Spinal cord (tissue), 10 donors: Measurements from ENCODE around the gene TUBB3. TPM values are rescaled to one million over a fixed set of nuclear protein-coding genes. Genes with fewer than 3 reads are reported as not detected.
"Not testable (repeated sequence)": the region's sequence is repeated elsewhere in the genome, so short reads cannot be mapped to it uniquely, and the experiment has no call there.

Experiments
- DNase-seq, 6 donors: peaks; one replicate each; pipeline versions ENCODE4 v3.0.0 to v3.0.0-alpha.2; 2013 to 2015; ENCODE audit warnings: low spot score in 6 of 6, low read depth in 4 of 6
- H3K27ac ChIP-seq: one replicate; pipeline ENCODE4 v1.5.1; 2013; ENCODE audit warnings: low read depth, low read length, control low read depth
- H3K27me3 ChIP-seq: one replicate; pipeline ENCODE4 v1.6.1; 2013; ENCODE audit warnings: low read length; ENCODE audit not compliant: control insufficient read depth, insufficient read depth
- H3K36me3 ChIP-seq: one replicate; pipeline ENCODE4 v1.6.1; 2013; ENCODE audit warnings: low read length; ENCODE audit not compliant: control insufficient read depth, insufficient read depth
- H3K4me1 ChIP-seq: one replicate; pipeline ENCODE4 v1.6.1; 2013; ENCODE audit warnings: low read length; ENCODE audit not compliant: control insufficient read depth, insufficient read depth
- H3K4me3 ChIP-seq: one replicate; pipeline ENCODE4 v1.5.1; 2013; ENCODE audit warnings: low read depth, low read length, control low read depth
- H3K9me3 ChIP-seq: one replicate; pipeline ENCODE4 v1.6.1; 2013; ENCODE audit warnings: low read length; ENCODE audit not compliant: control insufficient read depth, insufficient read depth
- WGBS: methylation state at CpG from one replicate; pipeline ENCODE4 v1.1.5; 2013; ENCODE audit warnings: missing lambda C conversion rate; ENCODE audit not compliant: insufficient coverage; 5-methylcytosine and 5-hydroxymethylcytosine counted together
- long read RNA-seq, 4 donors: transcript quantifications; one replicate each; lab custom pipeline, GENCODE V29; 2026
- polyA plus RNA-seq, 2 donors: library from polyadenylated mRNA; unstranded; fragments of 120-200 nt; gene quantifications; one replicate each; pipeline ENCODE4 v1.2.1, GENCODE V29; 2013; ENCODE audit not compliant: insufficient read length in 2 of 2
- total RNA-seq, 2 donors: library from RNA; depleted of rRNA in 1 of 2; stranded (reverse); fragments of 120-200 nt in 1 of 2; fragments of >200 nt in 1 of 2; gene quantifications; one replicate each; pipeline versions ENCODE4 v1.2.3 to v1.2.4, GENCODE V29; 2013 to 2014
- donor health status: healthy.

The TUBB3 gene
- total RNA-seq (100 to 1,000 TPM; 309 to 607 TPM), polyA plus RNA-seq (1,000 to 10,000 TPM; 1,077 to 1,105 TPM)
- long read RNA-seq, donor 1, transcript TUBB3-201 (4 exons, 1,769 nt) = major isoform, 197 of 209 reads
- long read RNA-seq, donor 1, partial matches to known transcripts = 9 of 209 reads
- long read RNA-seq, donor 1, other reads (novel, unspliced or antisense) = 0 of 209 reads
- long read RNA-seq, donor 2, transcript TUBB3-201 (4 exons, 1,769 nt) = major isoform, 53 of 54 reads
- long read RNA-seq, donor 2, partial matches to known transcripts = 0 of 54 reads
- long read RNA-seq, donor 2, other reads (novel, unspliced or antisense) = 0 of 54 reads
- long read RNA-seq, donor 3, transcript TUBB3-201 (4 exons, 1,769 nt) = major isoform, 61 of 63 reads
- long read RNA-seq, donor 3, partial matches to known transcripts = 0 of 63 reads
- long read RNA-seq, donor 3, other reads (novel, unspliced or antisense) = 0 of 63 reads
- long read RNA-seq, donor 4, partial matches to known transcripts = 0 of 2 reads
- long read RNA-seq, donor 4, other reads (novel, unspliced or antisense) = 0 of 2 reads

DNA sequence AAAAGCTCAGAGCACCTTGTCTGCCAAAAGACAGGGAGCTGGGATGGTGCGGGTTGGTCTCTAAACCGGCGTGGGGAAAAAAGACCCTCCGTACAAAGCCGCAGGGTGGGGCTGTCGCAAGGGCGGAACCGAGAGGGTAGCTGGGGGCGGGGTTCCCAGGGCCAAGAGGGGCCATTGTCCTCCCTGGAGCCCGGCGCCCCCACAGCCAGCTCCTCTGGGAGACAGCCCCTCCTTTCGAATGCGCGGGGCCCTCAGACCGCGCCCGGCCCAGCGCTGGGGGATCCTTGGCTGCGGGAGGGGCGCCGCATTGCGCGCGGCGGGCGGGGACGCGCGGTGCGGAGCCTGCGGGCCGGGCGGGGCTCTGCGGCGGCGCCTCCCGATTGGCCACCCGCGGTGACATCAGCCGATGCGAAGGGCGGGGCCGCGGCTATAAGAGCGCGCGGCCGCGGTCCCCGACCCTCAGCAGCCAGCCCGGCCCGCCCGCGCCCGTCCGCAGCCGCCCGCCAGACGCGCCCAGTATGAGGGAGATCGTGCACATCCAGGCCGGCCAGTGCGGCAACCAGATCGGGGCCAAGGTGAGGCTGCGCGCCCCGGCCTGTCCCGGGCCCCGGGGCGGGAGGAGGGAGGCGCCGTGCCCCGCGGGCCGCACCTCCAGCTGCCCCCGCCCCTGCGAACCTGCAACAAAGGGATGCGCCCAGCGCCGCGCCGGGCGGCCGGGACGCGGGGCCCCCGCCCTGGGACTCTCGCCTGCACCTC is at the start of gene TUBB3:
Gene TUBB3 (plus strand): TSS at position 459 of the 756 bp plus-strand sequence. CDS start 60 bp downstream, at position 519.
- Histone ChIP-seq H3K36me3 (peaks cover 16% of the 10 kb centered on the region), H3K4me1 (peaks cover 84% of the 10 kb centered on the region), H3K27ac (peak within 1 kb of the TSS; percentile 86), H3K4me3 (peak within 1 kb of the TSS; percentile 77), H3K27me3 (peaks cover 2% of the 10 kb centered on the region), H3K9me3 (no peaks in the 10 kb centered on the region)
- under 1% methylated on average over 88 of the region's 88 CpGs for WGBS
- DNase-seq = peak in 5 of 6 donors; percentile 73 to 97 (median 83)

DNA sequence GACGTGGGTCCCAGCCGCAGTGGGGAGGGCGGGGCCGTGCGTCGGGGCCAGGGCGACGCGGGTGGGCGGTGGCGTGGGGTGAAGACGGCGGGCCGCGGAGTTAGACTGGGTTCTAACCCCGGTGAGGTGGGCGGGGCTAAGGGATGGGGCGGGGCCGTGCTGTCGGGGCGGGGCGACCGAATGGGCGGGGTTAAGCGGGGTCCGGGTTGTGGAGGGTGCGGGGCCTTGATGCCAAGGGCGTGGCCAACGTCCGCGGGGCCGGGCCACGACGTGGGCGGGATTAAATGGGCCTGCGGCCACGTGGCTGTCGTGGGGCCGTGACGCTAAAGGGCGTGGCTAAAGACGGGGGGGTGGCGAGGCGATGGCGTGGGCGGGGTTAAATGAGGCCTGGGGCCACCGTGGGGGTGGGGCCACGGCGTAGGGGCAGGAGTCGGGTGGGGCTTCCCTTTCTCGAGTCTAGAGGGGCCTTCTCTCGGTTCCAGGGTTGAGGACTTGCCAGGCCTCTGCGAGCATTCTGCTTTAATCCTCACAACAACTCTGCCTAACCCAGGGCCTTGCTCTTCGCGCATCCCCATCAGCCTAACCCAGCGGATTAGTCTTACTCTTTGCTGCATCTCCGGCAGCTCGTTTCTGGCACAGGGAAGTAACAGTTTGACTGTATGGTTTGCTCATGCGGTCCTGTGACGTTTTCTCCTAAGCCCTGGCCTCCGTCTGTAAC is 49.0 kb upstream of the TUBB3 start:
- no peaks in the 10 kb centered on the region for H3K27me3 ChIP-seq
- under 1% methylated on average over 58 of the region's 61 CpGs for WGBS
- peaks cover 21% of the 10 kb centered on the region for H3K4me1 ChIP-seq
- peak overlapping the region; percentile 100 for H3K27ac ChIP-seq
- no peaks in the 10 kb centered on the region for H3K9me3 ChIP-seq
- peak overlapping the region; percentile 93 for H3K4me3 ChIP-seq
- peaks cover 38% of the 10 kb centered on the region for H3K36me3 ChIP-seq
- peak; percentile 77 to 97 (median 88) for DNase-seq

- peaks cover 61% of the 10 kb centered on the region for H3K36me3 ChIP-seq
- 94% methylated on average over 17 of the region's 28 CpGs for WGBS
- not testable (repeated sequence) for H3K27me3 ChIP-seq, H3K4me3 ChIP-seq, H3K4me1 ChIP-seq, DNase-seq, H3K27ac ChIP-seq, H3K9me3 ChIP-seq
Observed at GRCh38 chr16:89879123-89879522, 44.0 kb upstream of the TUBB3 start.

DNA sequence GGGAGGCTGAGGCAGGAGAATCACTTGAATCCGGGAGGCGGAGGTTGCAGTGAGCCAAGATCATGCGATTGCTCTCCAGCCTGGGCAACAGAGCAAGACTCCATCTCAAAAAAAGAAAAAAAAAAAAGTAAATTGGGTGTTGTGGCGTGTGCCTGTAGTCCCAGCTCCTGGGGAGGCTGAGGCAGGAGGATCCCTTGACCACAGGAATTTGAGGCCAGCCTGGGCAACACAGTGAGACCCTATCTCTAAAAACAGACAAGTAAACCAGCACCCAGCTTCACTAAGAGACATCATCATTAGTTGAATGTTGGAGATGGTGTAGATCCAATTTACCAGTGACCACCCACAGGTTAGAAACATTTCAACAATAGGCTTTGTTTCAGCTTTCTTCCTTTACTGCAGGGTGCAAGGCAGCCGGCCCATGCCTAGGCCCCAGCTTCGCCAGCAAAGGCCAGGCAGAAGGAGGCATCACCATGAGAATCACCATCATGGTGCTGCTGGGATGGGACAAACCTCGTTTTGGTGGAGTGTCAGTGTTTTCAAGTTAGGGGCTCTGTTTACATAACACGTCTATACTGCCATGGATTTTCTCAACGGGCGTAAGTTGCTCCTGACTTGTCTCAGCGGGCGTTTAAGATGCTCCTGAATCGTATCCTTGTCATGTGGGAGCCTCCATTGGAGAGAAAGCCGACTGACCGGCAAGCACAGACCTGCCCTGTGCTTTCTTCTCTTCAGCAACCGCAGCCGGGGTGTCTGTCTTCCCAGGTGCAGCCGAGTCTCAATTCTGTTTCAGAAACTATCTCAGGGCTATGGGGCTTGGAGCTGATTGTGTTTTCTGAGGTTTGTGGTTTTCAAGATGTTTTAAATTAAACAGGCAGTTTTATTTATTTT is 42.4 kb upstream of the TUBB3 start:
- Histone ChIP-seq H3K4me3 (no peak overlapping the region), H3K36me3 (peaks cover 72% of the 10 kb centered on the region), H3K27ac (no peak overlapping the region), H3K27me3 (no peaks in the 10 kb centered on the region), H3K4me1 (no peaks in the 10 kb centered on the region), H3K9me3 (no peaks in the 10 kb centered on the region)
- DNase-seq = no peak
- WGBS = 91% methylated on average over 16 of the region's 18 CpGs

- Histone ChIP-seq H3K9me3 (no peaks in the 10 kb centered on the region), H3K4me1 (no peaks in the 10 kb centered on the region), H3K27ac (no peak overlapping the region), H3K36me3 (peaks cover 78% of the 10 kb centered on the region), H3K4me3 (no peak overlapping the region), H3K27me3 (no peaks in the 10 kb centered on the region)
- WGBS = 100% methylated on average over 5 of the region's 6 CpGs
- DNase-seq = no peak
Observed at GRCh38 chr16:89881368-89881730, 41.8 kb upstream of the TUBB3 start.

DNA sequence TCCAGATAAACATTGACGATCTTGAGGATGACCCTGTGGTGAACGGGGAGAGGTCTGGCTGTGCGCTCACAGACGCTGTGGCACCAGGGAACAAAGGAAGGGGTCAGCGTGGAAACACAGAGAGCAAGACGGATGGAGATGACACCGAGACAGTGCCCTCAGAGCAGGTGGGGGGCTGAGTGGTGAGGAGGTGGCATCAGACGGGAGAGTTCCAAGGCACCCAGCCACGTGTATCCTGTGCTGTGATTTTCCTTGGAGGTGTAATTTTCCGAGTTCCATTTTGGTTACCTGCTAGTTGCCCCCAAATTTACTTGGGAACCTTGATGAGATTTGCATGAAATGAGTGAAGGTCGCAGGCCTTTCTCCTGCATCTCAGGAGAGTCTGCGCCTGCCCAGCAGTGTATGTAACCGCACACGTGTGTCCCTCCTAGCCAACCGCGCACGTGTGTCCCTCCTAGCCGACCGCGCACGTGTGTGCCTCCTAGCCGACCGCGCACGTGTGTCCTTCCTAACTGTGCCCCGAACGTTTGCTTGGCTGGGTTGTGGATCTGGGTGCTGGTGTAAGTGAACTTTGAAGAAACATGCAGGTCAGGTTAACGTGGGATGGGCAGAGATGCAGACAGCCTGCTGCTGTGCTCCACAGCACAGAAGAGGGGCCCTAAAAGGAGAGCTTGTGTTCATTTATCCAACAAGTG is 39.6 kb upstream of the TUBB3 start:
- no peak overlapping the region for H3K4me3 ChIP-seq
- no peak overlapping the region for H3K27ac ChIP-seq
- 92% methylated on average over 28 of the region's 28 CpGs for WGBS
- no peaks in the 10 kb centered on the region for H3K4me1 ChIP-seq
- no peak for DNase-seq
- peaks cover 93% of the 10 kb centered on the region for H3K36me3 ChIP-seq
- H3K27me3 ChIP-seq = no peaks in the 10 kb centered on the region
- H3K9me3 ChIP-seq = no peaks in the 10 kb centered on the region

GRCh38 chr16:89884041-89884421 is 39.1 kb upstream of the TUBB3 start:
- no peak for DNase-seq
- Histone ChIP-seq H3K27ac (no peak overlapping the region), H3K36me3 (peaks cover 92% of the 10 kb centered on the region), H3K4me1 (no peaks in the 10 kb centered on the region), H3K27me3 (no peaks in the 10 kb centered on the region), H3K9me3 (no peaks in the 10 kb centered on the region), H3K4me3 (no peak overlapping the region)
- WGBS = 99% methylated on average over 8 of the region's 8 CpGs

DNA sequence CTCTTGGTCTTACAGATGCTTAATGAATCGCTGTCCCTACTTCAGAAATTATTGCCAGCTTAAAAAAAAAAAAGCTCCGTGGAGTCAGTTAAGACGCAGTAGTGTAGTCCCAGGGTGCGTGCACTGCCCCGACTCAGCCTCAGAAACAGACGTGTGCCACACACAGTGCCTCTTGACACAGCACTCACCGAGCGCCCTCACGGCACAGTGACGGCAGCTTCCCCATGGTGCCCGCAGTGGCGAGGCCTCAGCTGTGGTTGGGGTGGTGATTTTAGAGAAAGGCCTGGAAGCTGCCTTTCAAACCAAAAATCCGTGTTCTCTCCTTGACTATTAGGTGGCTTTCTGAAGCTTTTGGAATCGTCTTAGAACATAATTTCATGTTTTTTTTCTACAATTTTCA is 35.9 kb upstream of the TUBB3 start:
- peaks cover 7% of the 10 kb centered on the region for H3K4me1 ChIP-seq
- no peaks in the 10 kb centered on the region for H3K27me3 ChIP-seq
- no peak overlapping the region for H3K27ac ChIP-seq
- no peak for DNase-seq
- H3K4me3 ChIP-seq = no peak overlapping the region
- no peaks in the 10 kb centered on the region for H3K9me3 ChIP-seq
- WGBS = 96% methylated on average over 12 of the region's 14 CpGs
- H3K36me3 ChIP-seq = peaks cover 93% of the 10 kb centered on the region
